Ovary (tissue), 9 donors: ENCODE results near the gene LRMDA. TPM values are rescaled to one million over a fixed set of nuclear protein-coding genes. Genes with fewer than 3 reads are reported as not detected.

Experiments
- DNase-seq, 5 donors: peaks; one replicate each; pipeline ENCODE4 v3.0.0-alpha.2; 2019 to 2020
- H3K27ac ChIP-seq, 2 donors: fragments of 200-600 bp; one replicate each; pipeline versions ENCODE4 v1.5.1 to v1.8.0; 2019 to 2022
- H3K27me3 ChIP-seq: fragments of 200-600 bp; one replicate; pipeline ENCODE4 v1.8.0; 2022
- H3K36me3 ChIP-seq: fragments of 200-600 bp; sonication (generic); one replicate; pipeline ENCODE4 v1.5.1; 2019
- H3K4me1 ChIP-seq: one replicate; pipeline ENCODE4 v1.8.1; 2013; ENCODE audit warnings: mild to moderate bottlenecking, moderate library complexity; ENCODE audit not compliant: insufficient read depth
- H3K4me3 ChIP-seq: fragments of 200-600 bp; sonication (generic); one replicate; pipeline ENCODE4 v1.5.1; 2017
- H3K9me3 ChIP-seq, 2 donors: fragments of 200-600 bp in 1 of 2; sonication (generic) in 1 of 2; one replicate each; pipeline versions ENCODE4 v1.5.1 to v1.8.1; 2013 to 2019; ENCODE audit warnings: mild to moderate bottlenecking in 1 of 2, moderate library complexity in 1 of 2
- EP300 ChIP-seq: sonication (generic); formaldehyde crosslinking; IDR thresholded peaks from one replicate; pipeline ENCODE4 v1.6.1; 2017; ENCODE audit warnings: antibody characterized with exemption
- POLR2A ChIP-seq: fragments of 450-650 bp; IDR thresholded peaks from one replicate; pipeline ENCODE4 v1.6.1; 2017; ENCODE audit warnings: antibody characterized with exemption, mild to moderate bottlenecking, moderate library complexity
- WGBS, 3 donors: extraction: QIAGEN DNeasy Blood & Tissue Kit in 1 of 3; methylation state at CpG; one replicate each; pipeline versions ENCODE4 v1.1.5 to v1.1.7; 2013 to 2017; 5-methylcytosine and 5-hydroxymethylcytosine counted together
- intact Hi-C, 4 donors: fragments of 100-400 bp; cut with DNase I; formaldehyde crosslinking; loops; one replicate each; pipeline versions ENCODE4 v1.11.0 to v1.15.1; 2022 to 2023
- polyA plus RNA-seq, 2 donors: library from polyadenylated mRNA; stranded (reverse); fragments of 200-250 nt in 1 of 2; fragments of 350-450 nt in 1 of 2; fragmentation: Illumina TruSeq in 1 of 2; extraction: RNeasy Lipid Tissue Mini Kit (QIAGEN cat#74804) in 1 of 2; gene quantifications; one replicate each; pipeline ENCODE4 v1.2.3, GENCODE V29; 2013 to 2014
- total RNA-seq, 7 donors: library from RNA; depleted of rRNA in 2 of 7; stranded (reverse); fragments of >200 nt in 2 of 7; fragmentation: NEBNext Ultra II Directional in 3 of 7; extraction: Animal tissue kit (Norgen Biotek cat#: 25700) in 3 of 7; gene quantifications; one replicate each; pipeline versions ENCODE4 v1.1.0 to v1.2.4, GENCODE V29; 2016 to 2023
- TF ChIP-seq, protein P1 (sequence below), 3 donors: fragments of 450-650 bp in 2 of 3; fragments of 200-600 bp in 1 of 3; IDR thresholded peaks; one replicate each; pipeline versions ENCODE4 v1.5.1 to v1.8.0; 2016 to 2022; ENCODE audit warnings: antibody characterized with exemption in 3 of 3, mild to moderate bottlenecking in 1 of 3
- donor health status: DM: no; HTN: no; CAD: no; lungs with moderate emphysema.
- donor health status: DM: no; HTN: no; CAD: no.
- donor health status: Bipolar disorder and iron deficiency.
- donor health status: DM: yes; HTN: yes; CAD: no.
- donor health status: DM: no; HTN: no; CAD: no.
- donor health status: DM: yes; HTN: yes; CAD: no.

The LRMDA gene
- total and polyA plus RNA-seq, 9 donors: 14.8 to 30.7 (median 22.9) TPM

DNA sequence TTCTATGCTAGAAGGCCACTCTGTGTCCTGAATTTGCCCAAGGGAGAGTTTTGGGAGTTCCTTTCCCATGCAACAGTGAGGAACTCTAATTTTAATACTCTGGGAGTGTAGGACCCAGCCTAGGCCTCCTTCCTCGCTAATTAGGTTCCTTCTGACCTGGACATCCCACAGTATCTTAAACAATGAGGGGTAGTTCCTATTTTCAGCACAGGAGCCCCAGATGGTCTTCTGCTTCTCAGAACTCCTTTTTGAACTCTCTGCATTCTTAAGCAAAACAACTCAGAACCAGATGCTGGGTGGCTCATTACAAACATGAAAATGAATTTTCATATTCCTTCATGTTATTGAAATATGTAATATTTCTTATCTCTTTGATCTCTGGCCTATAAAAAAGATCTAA, 116.9 kb downstream of the LRMDA start:
- WGBS, 3 donors: 61 to 74% (median 71%) methylated on average over 1 of the region's 1 CpG
- Histone ChIP-seq H3K36me3 (no peaks in the 10 kb centered on the region), H3K9me3 (no peaks in the 10 kb centered on the region), H3K4me3 (no peak overlapping the region), H3K4me1 (peaks cover 10% of the 10 kb centered on the region), H3K27me3 (no peaks in the 10 kb centered on the region), H3K27ac (peak overlapping the region in 1 of 2 donors; percentile 1)
- no peak for DNase-seq
- TF ChIP-seq POLR2A: no peak
- TF ChIP-seq EP300: no peak
- TF ChIP-seq, protein P1, sequence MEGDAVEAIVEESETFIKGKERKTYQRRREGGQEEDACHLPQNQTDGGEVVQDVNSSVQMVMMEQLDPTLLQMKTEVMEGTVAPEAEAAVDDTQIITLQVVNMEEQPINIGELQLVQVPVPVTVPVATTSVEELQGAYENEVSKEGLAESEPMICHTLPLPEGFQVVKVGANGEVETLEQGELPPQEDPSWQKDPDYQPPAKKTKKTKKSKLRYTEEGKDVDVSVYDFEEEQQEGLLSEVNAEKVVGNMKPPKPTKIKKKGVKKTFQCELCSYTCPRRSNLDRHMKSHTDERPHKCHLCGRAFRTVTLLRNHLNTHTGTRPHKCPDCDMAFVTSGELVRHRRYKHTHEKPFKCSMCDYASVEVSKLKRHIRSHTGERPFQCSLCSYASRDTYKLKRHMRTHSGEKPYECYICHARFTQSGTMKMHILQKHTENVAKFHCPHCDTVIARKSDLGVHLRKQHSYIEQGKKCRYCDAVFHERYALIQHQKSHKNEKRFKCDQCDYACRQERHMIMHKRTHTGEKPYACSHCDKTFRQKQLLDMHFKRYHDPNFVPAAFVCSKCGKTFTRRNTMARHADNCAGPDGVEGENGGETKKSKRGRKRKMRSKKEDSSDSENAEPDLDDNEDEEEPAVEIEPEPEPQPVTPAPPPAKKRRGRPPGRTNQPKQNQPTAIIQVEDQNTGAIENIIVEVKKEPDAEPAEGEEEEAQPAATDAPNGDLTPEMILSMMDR (IDR thresholded peaks at IDR 0.05): no peak
- intact Hi-C loops: no loop called here

DNA sequence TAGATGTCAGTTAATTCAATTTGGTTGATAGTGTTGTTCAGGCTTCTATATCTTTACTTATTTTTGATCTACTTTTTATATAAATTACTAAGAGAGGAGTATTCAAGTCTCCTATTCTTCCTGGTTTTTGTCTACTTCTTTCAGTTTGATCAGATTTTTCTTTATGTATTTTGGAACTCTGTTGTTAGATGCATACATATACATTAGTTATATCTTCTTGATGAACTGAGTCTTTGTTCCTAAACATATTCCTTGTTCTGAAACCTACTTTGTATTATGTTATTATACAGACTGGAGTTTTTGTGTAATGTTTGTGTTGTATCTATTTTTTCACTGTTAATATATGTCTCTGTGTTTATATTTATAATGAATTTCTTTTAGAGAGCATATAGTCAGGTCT, 118.8 kb downstream of the LRMDA start:
- DNase-seq: no peak
- Histone ChIP-seq H3K27me3 (no peaks in the 10 kb centered on the region), H3K4me1 (peaks cover 9% of the 10 kb centered on the region), H3K4me3 (no peak overlapping the region), H3K27ac (no peak overlapping the region), H3K9me3 (no peaks in the 10 kb centered on the region), H3K36me3 (no peaks in the 10 kb centered on the region)
- TF ChIP-seq, protein P1 (IDR thresholded peaks at IDR 0.05): no peak
- TF ChIP-seq POLR2A (no peak), EP300 (no peak)
- intact Hi-C loops: no loop called here

DNA sequence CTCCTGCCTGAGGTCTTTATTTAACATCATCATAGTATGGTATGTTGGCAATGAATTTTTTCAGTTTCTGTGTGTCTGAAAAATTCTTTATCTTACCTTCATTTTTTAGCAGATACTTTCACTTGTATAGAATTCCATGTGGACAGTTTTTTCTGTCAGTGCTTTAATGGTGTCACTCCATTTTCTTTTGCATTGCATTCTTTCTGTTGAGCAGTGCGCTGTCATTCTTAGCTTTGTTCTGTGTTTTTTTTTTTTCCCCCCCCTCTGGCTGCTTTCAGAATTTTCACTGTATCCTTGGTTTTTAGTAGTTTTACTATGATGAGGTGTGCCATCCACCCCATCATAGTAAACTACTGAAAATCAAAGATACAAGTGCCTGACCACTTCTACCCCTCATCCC, 120.7 kb downstream of the LRMDA start:
- H3K36me3 ChIP-seq: no peaks in the 10 kb centered on the region
- WGBS, 3 donors: 97 to 100% (median 100%) methylated on average over 1 of the region's 1 CpG
- intact Hi-C loops: no loop called here

DNA sequence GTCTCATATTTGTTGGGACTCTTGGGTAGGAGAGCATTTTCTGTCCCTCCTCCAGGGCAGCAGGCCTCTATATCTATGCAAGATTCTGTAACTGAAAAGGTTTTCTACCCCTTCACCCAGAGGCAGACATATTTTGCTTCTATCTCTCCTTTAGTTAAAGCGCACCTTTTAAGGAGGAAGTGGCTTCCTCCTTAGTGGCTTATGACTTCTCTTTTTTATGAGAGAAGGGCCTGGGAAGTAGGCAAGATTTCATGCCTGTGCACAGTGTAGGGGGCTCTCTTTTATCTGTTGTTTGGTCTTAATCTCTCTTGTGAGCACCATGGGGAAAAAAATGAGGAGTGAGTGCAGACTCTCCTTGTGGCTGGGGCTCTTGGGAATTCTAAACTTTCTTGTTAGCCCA, 122.1 kb downstream of the LRMDA start:
- TF ChIP-seq POLR2A (no peak), EP300 (no peak)
- TF ChIP-seq, protein P1 (IDR thresholded peaks at IDR 0.05): no peak
- H3K27me3 ChIP-seq: no peaks in the 10 kb centered on the region
- intact Hi-C loops: no loop called here
- 86 to 96% (median 91%) methylated on average over 1 of the region's 1 CpG for WGBS, 3 donors
- H3K27ac ChIP-seq: no peak overlapping the region
- no peaks in the 10 kb centered on the region for H3K36me3 ChIP-seq
- no peaks in the 10 kb centered on the region for H3K9me3 ChIP-seq
- H3K4me1 ChIP-seq: no peaks in the 10 kb centered on the region
- no peak overlapping the region for H3K4me3 ChIP-seq
- DNase-seq: no peak

More for the DNA sequence above, 120.7 kb downstream of the LRMDA start:
- Histone ChIP-seq H3K4me1 (peaks cover 5% of the 10 kb centered on the region), H3K27ac (no peak overlapping the region), H3K9me3 (no peaks in the 10 kb centered on the region), H3K27me3 (no peaks in the 10 kb centered on the region), H3K4me3 (no peak overlapping the region)
- TF ChIP-seq EP300 (no peak), POLR2A (no peak)
- TF ChIP-seq, protein P1 (IDR thresholded peaks at IDR 0.05): no peak
- no peak for DNase-seq

DNA sequence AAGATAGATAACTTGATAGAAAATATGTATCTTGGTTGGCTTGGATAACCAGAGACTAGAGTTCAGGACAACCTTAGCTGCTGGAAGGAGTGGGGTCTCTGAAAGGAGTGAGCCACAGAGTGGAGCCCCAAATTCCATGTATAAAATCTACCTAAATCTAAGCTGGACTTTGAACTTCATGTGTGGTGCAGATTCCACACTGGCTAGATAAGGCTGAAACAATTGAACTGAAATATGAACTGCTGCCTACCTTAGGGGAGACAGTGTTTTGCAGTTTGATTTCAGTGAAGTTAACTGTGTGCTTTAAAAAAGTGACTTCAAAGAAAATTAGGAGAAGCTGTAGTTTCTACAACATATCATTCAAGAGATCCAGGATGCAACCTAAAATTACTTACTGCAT, 123.9 kb downstream of the LRMDA start:
- intact Hi-C loops: no loop called here

More for the DNA sequence above, 123.9 kb downstream of the LRMDA start:
- Histone ChIP-seq H3K4me3 (no peak overlapping the region), H3K36me3 (no peaks in the 10 kb centered on the region), H3K27me3 (no peaks in the 10 kb centered on the region), H3K4me1 (no peaks in the 10 kb centered on the region), H3K9me3 (no peaks in the 10 kb centered on the region), H3K27ac (no peak overlapping the region)
- no peak for DNase-seq
- TF ChIP-seq, protein P1 (IDR thresholded peaks at IDR 0.05): no peak
- no peak for TF ChIP-seq EP300
- TF ChIP-seq POLR2A: no peak
